Fibroblast of lung (primary cell): ENCODE results near the gene IWS1. TPM values are rescaled to one million over a fixed set of nuclear protein-coding genes. Genes with fewer than 3 reads are reported as not detected.

Source experiments
- DNase-seq, 2 donors: peaks; one replicate each; pipeline versions ENCODE4 v3.0.0 to v3.0.0-alpha.2; 2010; ENCODE audit warnings: low read depth in 2 of 2
- H2AFZ ChIP-seq: 2 replicates; pipeline ENCODE4 v1.5.1; 2012; ENCODE audit warnings: low read length, control low read depth, inconsistent platforms
- H3K27ac ChIP-seq: 2 replicates; pipeline ENCODE4 v1.5.1; 2011; ENCODE audit warnings: low read length, control low read depth; ENCODE audit not compliant: insufficient read depth
- H3K27me3 ChIP-seq: 2 replicates; pipeline ENCODE4 v1.5.1; 2011; ENCODE audit warnings: mild to moderate bottlenecking, low read length; ENCODE audit not compliant: control insufficient read depth, insufficient read depth
- H3K36me3 ChIP-seq: 2 replicates; pipeline ENCODE4 v1.5.1; 2011; ENCODE audit warnings: low read length; ENCODE audit not compliant: control insufficient read depth, insufficient read depth
- H3K4me1 ChIP-seq: 2 replicates; pipeline ENCODE4 v1.5.1; 2011; ENCODE audit warnings: low read length; ENCODE audit not compliant: control insufficient read depth, insufficient read depth; ENCODE audit errors: extremely low read depth
- H3K4me2 ChIP-seq: 2 replicates; pipeline ENCODE4 v1.5.1; 2011; ENCODE audit warnings: low read length, control low read depth; ENCODE audit not compliant: insufficient read depth; ENCODE audit errors: extremely low read depth
- H3K4me3 ChIP-seq, 4 experiments: fragments of 200-600 bp in 1 of 4; sonication (generic) in 1 of 4; replicated peaks in 1 of 4; 2 replicates each; pipeline ENCODE4 v1.5.1; 2011 to 2016; ENCODE audit warnings: low read length in 4 of 4, low read depth in 3 of 4, mild to moderate bottlenecking in 3 of 4, control low read depth in 2 of 4, inconsistent platforms in 1 of 4, mixed read lengths in 1 of 4; ENCODE audit not compliant: insufficient read depth in 1 of 4; ENCODE audit errors: control extremely low read depth in 1 of 4
- H3K79me2 ChIP-seq: 2 replicates; pipeline ENCODE4 v1.5.1; 2012; ENCODE audit warnings: mild to moderate bottlenecking, low read length, inconsistent platforms; ENCODE audit not compliant: control insufficient read depth, insufficient read depth
- H3K9ac ChIP-seq: 2 replicates; pipeline ENCODE4 v1.5.1; 2011; ENCODE audit warnings: mild to moderate bottlenecking, low read length, control low read depth; ENCODE audit not compliant: insufficient read depth
- H3K9me3 ChIP-seq: 2 replicates; pipeline ENCODE4 v1.5.1; 2012; ENCODE audit warnings: low read depth, low read length; ENCODE audit not compliant: control insufficient read depth, insufficient read depth
- H4K20me1 ChIP-seq: 2 replicates; pipeline ENCODE4 v1.5.1; 2011; ENCODE audit warnings: low read length; ENCODE audit not compliant: control insufficient read depth, insufficient read depth; ENCODE audit errors: extremely low read depth
- EZH2 ChIP-seq: IDR thresholded peaks from 2 replicates; pipeline ENCODE4 v1.5.1; 2012; ENCODE audit warnings: low read length, control low read depth, mild to moderate bottlenecking; ENCODE audit errors: missing control alignments
- polyA plus RNA-seq, 2 donors: library from polyadenylated mRNA; depleted of rRNA in 1 of 2; stranded (reverse) in 1 of 2; unstranded in 1 of 2; fragments of >200 nt; gene quantifications; 2 replicates each; pipeline ENCODE4 v1.2.1, GENCODE V29; 2011 to 2012; ENCODE audit warnings: missing spikeins in 1 of 2
- total RNA-seq: library from RNA; depleted of rRNA; stranded (reverse); fragments of >200 nt; gene quantifications from 2 replicates; pipeline ENCODE4 v1.2.1, GENCODE V29; 2014
- TF ChIP-seq, protein P1 (sequence below), 2 donors: IDR thresholded peaks in 1 of 2; conservative IDR thresholded peaks in 1 of 2; 1 replicate in 1 of 2; 2 replicates in 1 of 2; pipeline ENCODE4 v1.5.1; 2011 to 2012; ENCODE audit warnings: low read length in 2 of 2, control low read depth in 1 of 2, inconsistent platforms in 1 of 2, low read depth in 1 of 2, mild to moderate bottlenecking in 1 of 2

The IWS1 gene
- total and polyA plus RNA-seq, 2 donors (not counting 1 experiment from before 2014, with no cell fraction given) = 44.1 to 56.0 TPM

DNA sequence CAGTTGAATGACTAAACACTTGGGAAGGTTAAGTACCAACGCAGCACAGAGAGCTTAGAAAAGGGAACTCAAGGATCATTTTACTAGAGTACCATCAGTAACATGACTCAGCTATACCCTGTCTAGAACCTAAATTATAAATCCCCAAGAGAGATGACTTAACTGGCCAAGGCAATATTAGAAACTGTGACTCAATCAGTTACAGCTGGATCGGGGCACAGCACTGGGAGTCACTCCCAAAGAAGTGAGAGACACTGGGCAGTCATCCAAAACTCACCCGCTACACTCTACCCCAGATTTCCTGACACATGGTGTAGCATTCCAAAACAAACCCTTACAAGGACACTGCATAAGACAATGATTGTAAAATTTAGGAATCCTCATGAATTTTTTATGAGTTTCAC, 17.7 kb downstream of the IWS1 start:
- Histone ChIP-seq H2AFZ (no peak overlapping the region), H3K4me2 (peak overlapping the region; percentile 53), H3K9me3 (no peaks in the 10 kb centered on the region), H4K20me1 (peaks cover 1% of the 10 kb centered on the region), H3K27ac (peak overlapping the region; percentile 46), H3K36me3 (peaks cover 2% of the 10 kb centered on the region), H3K27me3 (no peaks in the 10 kb centered on the region), H3K4me1 (peaks cover 13% of the 10 kb centered on the region), H3K9ac (no peak overlapping the region), H3K4me3 (peak overlapping the region in 1 of 4 experiments; percentile 24), H3K79me2 (peaks cover 62% of the 10 kb centered on the region)
- no peak for TF ChIP-seq EZH2
- TF ChIP-seq, protein P1, sequence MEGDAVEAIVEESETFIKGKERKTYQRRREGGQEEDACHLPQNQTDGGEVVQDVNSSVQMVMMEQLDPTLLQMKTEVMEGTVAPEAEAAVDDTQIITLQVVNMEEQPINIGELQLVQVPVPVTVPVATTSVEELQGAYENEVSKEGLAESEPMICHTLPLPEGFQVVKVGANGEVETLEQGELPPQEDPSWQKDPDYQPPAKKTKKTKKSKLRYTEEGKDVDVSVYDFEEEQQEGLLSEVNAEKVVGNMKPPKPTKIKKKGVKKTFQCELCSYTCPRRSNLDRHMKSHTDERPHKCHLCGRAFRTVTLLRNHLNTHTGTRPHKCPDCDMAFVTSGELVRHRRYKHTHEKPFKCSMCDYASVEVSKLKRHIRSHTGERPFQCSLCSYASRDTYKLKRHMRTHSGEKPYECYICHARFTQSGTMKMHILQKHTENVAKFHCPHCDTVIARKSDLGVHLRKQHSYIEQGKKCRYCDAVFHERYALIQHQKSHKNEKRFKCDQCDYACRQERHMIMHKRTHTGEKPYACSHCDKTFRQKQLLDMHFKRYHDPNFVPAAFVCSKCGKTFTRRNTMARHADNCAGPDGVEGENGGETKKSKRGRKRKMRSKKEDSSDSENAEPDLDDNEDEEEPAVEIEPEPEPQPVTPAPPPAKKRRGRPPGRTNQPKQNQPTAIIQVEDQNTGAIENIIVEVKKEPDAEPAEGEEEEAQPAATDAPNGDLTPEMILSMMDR (conservative IDR thresholded peaks at IDR 0.05 in 1 of 2, IDR thresholded peaks at IDR 0.05 in 1 of 2; ENCODE audit: low read depth in 1 of 2, low read length in 2 of 2) = no peak
- DNase-seq = peak; percentile 99 to 100

DNA sequence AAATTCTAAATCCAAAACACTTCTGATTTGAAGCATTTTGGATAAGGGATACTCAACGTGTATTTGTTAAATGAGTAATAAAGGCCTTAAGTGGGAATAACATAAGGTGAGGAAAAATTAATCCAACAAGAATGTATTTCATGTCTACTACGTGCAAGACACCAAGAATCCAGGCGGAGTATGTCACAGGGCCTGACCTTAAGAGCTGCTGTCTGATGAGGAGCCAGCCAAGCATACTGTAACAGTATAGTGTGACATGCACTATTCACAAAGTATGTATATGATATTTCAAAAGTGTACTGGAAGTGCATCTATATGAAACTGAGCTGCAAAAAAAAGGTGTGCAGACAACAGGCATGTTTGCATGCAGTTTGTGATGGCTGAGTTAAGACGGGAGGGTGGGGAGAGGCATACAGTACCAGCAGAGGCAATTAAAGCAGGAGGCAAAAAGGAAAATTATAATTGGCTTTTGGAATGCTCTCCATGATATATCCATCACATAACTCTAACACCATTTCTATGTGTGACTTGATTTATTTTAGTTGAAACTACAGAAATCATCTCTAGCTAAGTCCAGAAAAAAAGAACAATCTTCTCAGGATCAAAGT, 18.2 kb downstream of the IWS1 start:
- DNase-seq = peak; percentile 49 to 50
- no peak overlapping the region for H3K9ac ChIP-seq

DNA sequence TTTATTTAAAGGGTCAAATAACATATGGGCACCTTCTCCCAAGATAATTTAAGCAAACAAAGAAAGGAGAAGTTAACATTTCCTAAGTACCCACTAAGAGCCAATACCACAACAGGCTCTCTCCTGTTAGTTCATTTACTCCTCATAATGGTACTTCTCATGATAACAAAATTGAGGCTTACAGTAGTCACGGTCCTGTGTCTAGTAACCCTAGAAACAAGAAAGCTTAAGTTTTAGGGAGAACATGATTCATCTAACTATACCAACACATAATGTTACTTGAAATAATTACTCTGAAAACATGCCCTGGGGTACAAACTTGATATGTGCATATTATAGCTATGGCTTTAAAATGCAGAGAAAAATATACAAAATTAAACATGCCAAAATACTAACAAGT, 19.8 kb downstream of the IWS1 start:
- peaks cover 6% of the 10 kb centered on the region for H3K36me3 ChIP-seq
- peaks cover 47% of the 10 kb centered on the region for H3K79me2 ChIP-seq
- TF ChIP-seq, protein P1 (conservative IDR thresholded peaks at IDR 0.05 in 1 of 2, IDR thresholded peaks at IDR 0.05 in 1 of 2; ENCODE audit: low read depth in 1 of 2, low read length in 2 of 2) = no peak
- TF ChIP-seq EZH2 = no peak
- no peak overlapping the region for H2AFZ ChIP-seq
- no peak for DNase-seq
- no peak overlapping the region for H3K9ac ChIP-seq
- H3K9me3 ChIP-seq = no peaks in the 10 kb centered on the region
- H3K4me2 ChIP-seq = no peak overlapping the region
- peaks cover 13% of the 10 kb centered on the region for H3K4me1 ChIP-seq
- H3K4me3 ChIP-seq = no peak overlapping the region
- peaks cover 1% of the 10 kb centered on the region for H4K20me1 ChIP-seq
- H3K27me3 ChIP-seq = no peaks in the 10 kb centered on the region
- no peak overlapping the region for H3K27ac ChIP-seq

More for the DNA sequence above, 18.2 kb downstream of the IWS1 start:
- Histone ChIP-seq H3K27ac (peak overlapping the region; percentile 46), H2AFZ (no peak overlapping the region), H3K4me2 (peak overlapping the region; percentile 26), H3K4me1 (peaks cover 13% of the 10 kb centered on the region), H3K4me3 (peak overlapping the region in 1 of 4 experiments; percentile 18), H4K20me1 (peaks cover 1% of the 10 kb centered on the region), H3K9me3 (no peaks in the 10 kb centered on the region), H3K27me3 (no peaks in the 10 kb centered on the region), H3K36me3 (peaks cover 2% of the 10 kb centered on the region), H3K79me2 (peaks cover 59% of the 10 kb centered on the region)
- no peak for TF ChIP-seq EZH2
- TF ChIP-seq, protein P1 (conservative IDR thresholded peaks at IDR 0.05 in 1 of 2, IDR thresholded peaks at IDR 0.05 in 1 of 2; ENCODE audit: low read depth in 1 of 2, low read length in 2 of 2) = no peak
